GM21360 (cell line): ENCODE results near the gene PCDHB11.
"Not testable (repeated sequence)": the region's sequence is repeated elsewhere in the genome, so short reads cannot be mapped to it uniquely, and the experiment has no call there.

Source experiments
- ATAC-seq: cut with Tn5 transposase; IDR thresholded peaks from one replicate; pipeline ENCODE4 v1.9.1; 2021; ENCODE audit warnings: mild to moderate bottlenecking, moderate library complexity; ENCODE audit not compliant: unreplicated experiment

Gene PCDHB11

DNA sequence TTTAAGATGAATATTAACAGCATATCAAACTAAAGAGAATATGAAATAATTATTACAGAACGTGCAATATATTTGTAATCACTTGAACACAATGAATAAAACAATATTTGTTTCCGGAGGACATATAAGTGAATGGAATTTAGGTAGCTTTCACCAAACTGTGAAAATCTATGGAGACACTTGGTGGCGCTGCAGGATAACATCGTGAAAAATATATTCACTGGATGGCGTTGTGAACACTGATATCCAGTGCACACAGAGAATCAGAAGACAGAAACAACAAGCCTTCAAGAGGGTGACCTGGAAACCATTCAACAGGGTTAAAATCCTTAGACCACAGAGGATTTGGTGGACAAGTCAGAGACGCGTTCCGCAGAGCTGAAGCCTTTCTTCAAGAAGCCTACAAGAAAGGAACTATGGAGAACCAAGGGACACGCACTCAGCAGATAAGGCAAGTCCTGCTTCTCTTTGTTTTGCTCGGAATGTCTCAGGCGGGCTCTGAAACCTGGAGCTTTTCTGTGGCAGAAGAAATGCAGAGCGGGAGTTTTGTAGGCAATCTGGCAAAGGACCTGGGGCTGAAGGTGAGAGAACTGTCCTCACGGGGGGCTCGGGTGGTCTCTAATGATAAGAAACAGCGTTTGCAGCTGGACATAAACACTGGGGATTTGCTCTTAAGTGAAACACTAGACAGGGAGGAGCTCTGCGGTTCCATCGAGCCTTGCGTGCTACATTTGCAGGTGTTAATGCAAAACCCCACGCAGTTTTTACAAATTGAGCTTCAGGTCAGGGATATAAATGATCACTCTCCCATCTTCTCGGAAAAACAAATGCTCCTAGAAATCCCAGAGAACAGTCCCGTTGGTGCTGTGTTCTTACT lies at the start of gene PCDHB11:
Gene PCDHB11, plus strand, starts transcription at position 269 of the 877 bp plus-strand sequence. Its CDS starts 148 bp downstream, at position 417.
- ATAC-seq, result no peak

DNA sequence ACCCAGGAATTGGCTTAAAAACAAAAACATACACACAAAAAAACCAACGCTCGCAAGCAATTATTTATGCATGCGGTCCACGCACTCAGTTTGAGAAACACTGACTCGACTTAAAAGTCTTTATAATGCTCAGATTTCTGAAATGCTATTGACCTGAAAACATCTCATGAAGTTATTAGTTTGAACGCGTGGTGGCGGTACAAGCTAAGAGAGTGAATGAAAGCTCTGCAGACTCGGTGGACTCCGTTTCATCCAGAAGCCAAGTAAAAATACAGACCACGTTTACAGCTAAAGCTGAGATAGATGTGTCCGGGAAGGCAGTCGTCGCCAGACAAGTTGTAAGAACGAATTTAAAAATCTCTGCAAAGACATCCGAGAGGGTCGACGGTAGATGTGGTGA lies 49.6 kb upstream of the PCDHB11 start, which contains the start of gene PCDHB6:
Gene PCDHB6, plus strand, starts transcription at position 246 of the 400 bp plus-strand sequence. CDS start 201 bp downstream, outside the sequence.
- ATAC-seq, result no peak

DNA sequence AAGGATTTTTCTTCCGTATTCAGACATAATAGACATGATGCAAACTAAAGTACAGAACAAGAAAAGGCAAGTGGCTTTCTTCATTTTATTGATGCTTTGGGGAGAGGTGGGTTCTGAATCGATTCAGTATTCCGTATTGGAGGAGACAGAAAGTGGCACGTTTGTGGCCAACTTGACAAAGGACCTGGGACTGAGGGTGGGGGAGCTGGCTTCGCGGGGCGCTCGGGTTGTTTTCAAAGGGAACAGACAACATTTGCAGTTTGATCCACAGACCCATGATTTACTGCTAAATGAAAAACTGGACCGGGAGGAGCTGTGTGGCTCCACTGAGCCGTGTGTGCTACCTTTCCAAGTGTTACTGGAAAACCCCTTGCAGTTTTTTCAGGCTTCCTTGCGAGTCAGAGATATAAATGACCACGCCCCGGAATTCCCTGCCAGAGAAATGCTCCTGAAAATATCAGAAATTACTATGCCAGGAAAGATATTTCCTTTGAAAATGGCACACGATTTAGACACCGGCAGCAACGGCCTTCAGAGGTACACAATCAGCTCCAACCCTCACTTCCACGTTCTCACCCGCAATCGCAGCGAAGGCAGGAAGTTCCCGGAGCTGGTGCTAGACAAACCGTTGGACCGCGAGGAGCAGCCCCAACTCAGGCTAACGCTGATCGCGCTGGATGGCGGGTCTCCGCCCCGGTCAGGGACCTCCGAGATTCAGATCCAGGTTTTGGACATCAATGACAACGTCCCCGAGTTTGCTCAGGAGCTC lies 49.0 kb upstream of the PCDHB11 start:
- no peak for ATAC-seq

DNA sequence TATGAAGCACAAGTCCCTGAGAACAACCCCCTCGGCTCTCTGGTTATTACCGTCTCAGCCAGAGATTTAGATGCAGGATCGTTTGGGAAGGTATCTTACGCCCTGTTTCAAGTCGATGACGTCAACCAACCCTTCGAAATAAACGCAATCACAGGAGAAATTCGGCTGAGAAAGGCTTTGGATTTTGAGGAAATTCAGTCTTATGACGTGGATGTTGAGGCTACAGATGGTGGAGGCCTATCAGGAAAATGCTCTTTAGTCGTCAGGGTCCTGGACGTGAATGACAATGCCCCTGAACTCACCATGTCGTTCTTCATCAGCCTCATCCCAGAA lies 48.5 kb upstream of the PCDHB11 start:
- no peak for ATAC-seq

- not testable (repeated sequence) for ATAC-seq
Observed at GRCh38 chr5:141151632-141152031, 47.8 kb upstream of the PCDHB11 start.

GRCh38 chr5:141152096-141152495 lies 47.3 kb upstream of the PCDHB11 start:
- not testable (repeated sequence) for ATAC-seq

DNA sequence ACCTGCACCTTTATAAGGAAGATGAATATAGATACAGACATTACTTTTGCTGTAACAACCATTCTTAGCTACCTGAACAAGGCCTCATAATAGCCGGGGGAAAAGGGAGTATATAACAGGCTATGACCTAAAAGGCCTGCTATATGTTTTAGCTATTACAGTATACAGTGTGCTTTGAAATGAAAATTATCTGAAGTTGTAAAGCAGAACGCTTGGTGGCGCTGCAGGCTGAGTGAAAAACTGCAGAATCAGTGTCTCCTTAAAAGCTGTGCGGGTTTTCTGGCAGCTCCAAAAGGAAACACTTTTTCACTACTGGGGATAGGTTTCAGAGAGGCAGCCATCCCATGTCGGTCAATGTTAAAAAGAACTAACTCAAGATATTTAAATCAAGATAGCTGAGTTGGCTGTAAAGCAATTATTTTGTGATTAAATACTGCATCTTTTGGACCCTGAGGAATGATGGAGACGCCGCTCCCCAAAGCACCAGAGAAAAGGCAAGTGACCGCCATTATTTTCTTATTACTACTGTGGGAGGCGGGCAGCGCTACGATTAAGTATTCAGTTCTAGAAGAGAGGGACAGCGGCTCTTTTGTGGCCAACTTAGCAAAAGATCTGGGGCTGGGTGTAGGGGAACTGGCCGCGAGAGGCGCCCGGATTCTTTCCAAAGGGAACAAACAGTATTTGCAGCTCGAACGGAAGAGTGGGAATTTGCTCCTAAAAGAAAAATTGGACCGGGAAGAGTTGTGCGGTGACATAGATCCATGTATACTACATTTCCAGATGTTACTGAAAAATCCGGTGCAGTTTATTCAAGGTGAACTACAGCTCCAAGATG lies 43.7 kb upstream of the PCDHB11 start:
- ATAC-seq, result no peak

DNA sequence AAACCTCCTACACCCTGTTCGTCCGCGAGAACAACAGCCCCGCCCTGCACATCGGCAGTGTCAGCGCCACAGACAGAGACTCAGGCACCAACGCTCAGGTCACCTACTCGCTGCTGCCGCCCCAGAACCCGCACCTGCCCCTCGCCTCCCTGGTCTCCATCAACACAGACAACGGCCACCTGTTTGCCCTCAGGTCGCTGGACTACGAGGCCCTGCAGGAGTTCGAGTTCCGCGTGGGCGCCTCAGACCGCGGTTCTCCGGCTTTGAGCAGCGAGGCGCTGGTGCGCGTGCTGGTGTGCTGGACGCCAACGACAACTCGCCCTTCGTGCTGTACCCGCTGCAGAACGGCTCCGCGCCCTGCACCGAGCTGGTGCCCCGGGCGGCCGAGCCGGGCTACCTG lies 42.1 kb upstream of the PCDHB11 start:
- ATAC-seq, result not testable (repeated sequence)

DNA sequence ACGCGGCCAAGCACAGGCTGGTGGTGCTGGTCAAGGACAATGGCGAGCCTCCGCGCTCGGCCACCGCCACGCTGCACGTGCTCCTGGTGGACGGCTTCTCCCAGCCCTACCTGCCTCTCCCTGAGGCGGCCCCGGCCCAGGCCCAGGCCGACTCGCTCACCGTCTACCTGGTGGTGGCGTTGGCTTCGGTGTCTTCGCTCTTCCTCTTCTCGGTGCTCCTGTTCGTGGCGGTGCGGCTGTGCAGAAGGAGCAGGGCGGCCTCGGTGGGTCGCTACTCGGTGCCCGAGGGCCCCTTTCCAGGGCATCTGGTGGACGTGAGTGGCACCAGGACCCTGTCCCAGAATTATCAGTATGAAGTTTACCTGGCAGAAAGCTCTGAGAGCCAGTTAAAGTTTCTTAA lies 41.5 kb upstream of the PCDHB11 start:
- not testable (repeated sequence) for ATAC-seq

DNA sequence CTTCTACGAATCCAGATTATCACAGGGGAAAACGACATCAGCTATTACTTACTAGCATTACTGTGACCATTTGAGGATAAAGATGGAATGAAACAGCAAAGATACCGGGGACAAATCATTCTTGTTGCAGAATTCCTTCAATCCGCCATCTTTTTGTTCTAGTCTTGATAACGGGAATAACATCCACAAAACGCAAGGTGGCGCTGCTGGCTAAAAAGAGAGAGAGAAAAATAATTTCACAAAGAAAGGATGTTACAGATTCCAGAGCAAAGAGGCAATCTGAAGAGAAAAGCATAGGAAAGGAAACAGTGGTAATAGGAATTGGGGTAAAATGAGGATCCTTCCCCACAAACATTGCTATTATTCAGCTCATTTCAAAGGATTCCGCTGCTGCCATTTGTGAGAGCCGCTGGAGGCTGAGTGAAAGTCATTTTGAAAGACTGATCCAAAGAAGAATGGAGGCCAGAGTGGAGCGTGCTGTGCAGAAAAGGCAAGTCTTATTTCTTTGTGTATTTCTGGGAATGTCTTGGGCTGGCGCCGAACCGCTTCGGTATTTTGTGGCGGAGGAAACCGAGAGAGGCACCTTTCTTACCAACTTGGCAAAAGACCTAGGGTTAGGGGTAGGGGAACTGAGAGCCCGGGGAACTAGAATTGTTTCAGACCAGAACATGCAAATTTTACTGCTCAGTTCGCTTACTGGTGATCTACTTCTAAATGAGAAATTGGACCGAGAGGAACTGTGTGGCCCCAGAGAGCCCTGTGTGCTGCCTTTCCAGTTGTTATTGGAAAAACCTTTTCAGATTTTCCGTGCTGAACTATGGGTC lies 26.8 kb upstream of the PCDHB11 start, which contains the start of gene PCDHB7:
Gene PCDHB7, plus strand, starts transcription at position 264 of the 824 bp plus-strand sequence. Its CDS starts 192 bp downstream, at position 456.
- ATAC-seq, result no peak

DNA sequence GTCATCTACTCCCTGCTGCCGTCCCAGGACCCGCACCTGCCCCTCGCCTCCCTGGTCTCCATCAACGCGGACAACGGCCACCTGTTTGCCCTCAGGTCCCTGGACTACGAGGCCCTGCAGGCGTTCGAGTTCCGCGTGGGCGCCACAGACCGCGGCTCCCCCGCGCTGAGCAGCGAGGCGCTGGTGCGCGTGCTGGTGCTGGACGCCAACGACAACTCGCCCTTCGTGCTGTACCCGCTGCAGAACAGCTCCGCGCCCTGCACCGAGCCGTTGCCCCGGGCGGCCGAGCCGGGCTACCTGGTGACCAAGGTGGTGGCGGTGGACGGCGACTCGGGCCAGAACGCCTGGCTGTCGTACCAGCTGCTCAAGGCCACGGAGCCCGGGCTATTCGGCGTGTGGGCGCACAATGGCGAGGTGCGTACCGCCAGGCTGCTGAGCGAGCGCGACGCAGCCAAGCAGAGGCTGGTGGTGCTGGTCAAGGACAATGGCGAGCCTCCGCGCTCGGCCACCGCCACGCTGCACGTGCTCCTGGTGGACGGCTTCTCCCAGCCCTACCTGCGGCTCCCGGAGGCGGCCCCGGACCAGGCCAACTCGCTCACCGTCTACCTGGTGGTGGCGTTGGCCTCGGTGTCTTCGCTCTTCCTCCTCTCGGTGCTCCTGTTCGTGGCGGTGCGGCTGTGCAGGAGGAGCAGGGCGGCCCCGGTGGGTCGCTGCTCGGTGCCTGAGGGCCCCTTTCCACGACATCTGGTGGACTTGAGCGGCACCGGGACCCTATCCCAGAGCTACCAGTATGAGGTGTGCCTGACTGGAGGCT lies 24.9 kb upstream of the PCDHB11 start:
- not testable (repeated sequence) for ATAC-seq

DNA sequence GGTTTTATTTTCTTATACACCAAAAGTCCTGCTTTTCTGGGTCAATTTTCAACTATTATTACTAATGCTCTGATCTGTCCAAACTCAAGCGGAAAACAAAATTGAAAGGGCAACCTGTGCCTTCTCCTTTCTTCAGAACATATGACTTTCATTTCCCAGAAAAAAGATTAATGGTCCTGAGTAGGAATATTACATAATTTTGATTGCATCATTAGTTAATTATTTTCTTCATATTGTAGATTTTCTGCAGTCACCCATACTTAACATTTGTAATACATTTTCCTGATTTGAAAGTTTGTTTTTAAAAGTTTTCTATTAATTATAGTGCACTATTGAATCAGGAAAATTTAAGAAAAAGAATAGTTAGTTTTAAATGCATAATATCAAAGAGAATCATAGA lies 23.5 kb upstream of the PCDHB11 start:
- ATAC-seq, result no peak

GRCh38 chr5:141177577-141178191 lies 21.7 kb upstream of the PCDHB11 start, which contains the start of gene PCDHB8:
PCDHB8 (plus strand) TSS chr5:141177790; CDS start chr5:141178035, 245 bp downstream.
- not testable (repeated sequence) for ATAC-seq

DNA sequence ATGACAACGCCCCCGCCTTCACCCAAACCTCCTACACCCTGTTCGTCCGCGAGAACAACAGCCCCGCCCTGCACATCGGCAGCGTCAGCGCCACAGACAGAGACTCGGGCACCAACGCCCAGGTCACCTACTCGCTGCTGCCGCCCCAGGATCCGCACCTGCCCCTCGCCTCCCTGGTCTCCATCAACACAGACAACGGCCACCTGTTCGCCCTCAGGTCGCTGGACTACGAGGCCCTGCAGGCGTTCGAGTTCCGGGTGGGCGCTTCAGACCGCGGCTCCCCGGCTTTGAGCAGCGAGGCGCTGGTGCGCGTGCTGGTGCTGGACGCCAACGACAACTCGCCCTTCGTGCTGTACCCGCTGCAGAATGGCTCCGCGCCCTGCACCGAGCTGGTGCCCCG lies 20.1 kb upstream of the PCDHB11 start:
- ATAC-seq, result not testable (repeated sequence)

GRCh38 chr5:141179876-141180275 lies 19.6 kb upstream of the PCDHB11 start:
- not testable (repeated sequence) for ATAC-seq

- no peak for ATAC-seq
Observed at GRCh38 chr5:141180313-141180712, 19.1 kb upstream of the PCDHB11 start.

DNA sequence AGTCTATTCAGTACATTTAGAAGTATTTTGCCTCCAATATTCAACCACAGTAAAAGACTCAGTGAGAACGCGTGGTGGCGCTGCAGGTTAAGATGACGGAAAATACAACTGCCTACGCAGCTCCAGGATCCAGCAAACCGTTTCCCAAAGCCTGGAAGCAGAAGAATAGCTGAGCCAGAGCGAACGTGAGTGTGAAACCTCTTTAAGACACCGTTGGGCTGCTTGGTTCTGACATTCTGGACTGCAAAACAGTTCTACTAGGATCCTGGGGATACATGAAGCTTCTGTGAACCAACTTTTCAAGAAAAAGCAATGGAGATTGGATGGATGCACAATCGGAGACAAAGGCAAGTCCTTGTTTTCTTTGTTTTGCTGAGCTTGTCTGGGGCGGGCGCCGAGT lies 17.2 kb upstream of the PCDHB11 start, which contains the start of gene PCDHB16:
Gene PCDHB16, plus strand, starts transcription at position 140 of the 400 bp plus-strand sequence. Its CDS starts 173 bp downstream, at position 313.
- ATAC-seq, result no peak

DNA sequence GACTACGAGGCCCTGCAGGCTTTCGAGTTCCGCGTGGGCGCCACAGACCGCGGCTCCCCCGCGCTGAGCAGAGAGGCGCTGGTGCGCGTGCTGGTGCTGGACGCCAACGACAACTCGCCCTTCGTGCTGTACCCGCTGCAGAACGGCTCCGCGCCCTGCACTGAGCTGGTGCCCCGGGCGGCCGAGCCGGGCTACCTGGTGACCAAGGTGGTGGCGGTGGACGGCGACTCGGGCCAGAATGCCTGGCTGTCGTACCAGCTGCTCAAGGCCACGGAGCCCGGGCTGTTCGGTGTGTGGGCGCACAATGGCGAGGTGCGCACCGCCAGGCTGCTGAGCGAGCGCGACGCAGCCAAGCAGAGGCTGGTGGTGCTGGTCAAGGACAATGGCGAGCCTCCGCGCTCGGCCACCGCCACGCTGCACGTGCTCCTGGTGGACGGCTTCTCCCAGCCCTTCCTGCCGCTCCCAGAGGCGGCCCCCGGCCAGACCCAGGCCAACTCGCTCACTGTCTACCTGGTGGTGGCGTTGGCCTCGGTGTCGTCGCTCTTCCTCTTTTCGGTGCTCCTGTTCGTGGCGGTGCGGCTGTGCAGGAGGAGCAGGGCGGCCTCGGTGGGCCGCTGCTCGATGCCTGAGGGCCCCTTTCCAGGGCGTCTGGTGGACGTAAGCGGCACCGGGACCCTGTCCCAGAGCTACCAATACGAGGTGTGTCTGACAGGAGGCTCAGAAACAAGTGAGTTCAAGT lies 15.1 kb upstream of the PCDHB11 start:
- not testable (repeated sequence) for ATAC-seq
